Kidney glomerular epithelial cell (primary cell): ENCODE data around the gene IL31.
"Not testable (repeated sequence)": the region's sequence is repeated elsewhere in the genome, so short reads cannot be mapped to it uniquely, and the experiment has no call there.

ENCODE experiments used
- DNase-seq: peaks from one replicate; lab custom pipeline; 2025; lab: John Stamatoyannopoulos, UW

The IL31 gene

DNA sequence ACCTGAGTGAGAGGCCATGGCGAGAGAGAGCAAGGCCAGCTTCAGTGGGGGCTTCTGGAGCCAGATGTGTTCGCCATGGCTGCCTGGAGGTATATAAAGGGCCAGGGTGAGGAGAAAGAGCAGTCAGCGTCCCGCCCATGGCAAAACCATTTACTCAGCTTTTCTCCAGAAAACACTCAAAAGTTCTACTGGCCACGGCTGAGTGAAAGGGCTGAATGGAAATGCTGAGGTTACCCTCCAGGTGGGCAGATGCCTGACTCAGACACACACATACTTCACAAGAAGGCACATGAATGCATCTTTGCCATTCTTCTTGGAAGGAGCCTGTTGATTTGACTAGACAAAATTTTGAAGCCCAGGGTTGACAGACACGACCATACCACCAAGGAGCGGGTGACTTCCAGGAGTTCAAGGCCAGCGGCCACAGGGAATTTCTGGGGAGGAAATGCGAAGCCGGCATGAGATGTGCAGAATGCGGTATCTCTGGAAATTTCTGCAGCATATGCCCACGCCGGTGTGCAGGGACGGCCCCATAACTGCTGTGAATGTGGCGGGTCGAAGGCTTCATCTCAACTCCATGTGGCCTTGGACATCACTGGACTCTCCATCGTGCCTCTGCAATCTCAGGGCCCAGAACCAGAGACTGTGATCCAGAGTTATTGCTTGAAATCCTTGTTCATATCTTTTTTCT is at the start of gene IL31:
Gene IL31 (minus strand): TSS at position 67 of the 691 bp plus-strand sequence. CDS start 49 bp downstream, at position 18.
- DNase-seq, result no peak

DNA sequence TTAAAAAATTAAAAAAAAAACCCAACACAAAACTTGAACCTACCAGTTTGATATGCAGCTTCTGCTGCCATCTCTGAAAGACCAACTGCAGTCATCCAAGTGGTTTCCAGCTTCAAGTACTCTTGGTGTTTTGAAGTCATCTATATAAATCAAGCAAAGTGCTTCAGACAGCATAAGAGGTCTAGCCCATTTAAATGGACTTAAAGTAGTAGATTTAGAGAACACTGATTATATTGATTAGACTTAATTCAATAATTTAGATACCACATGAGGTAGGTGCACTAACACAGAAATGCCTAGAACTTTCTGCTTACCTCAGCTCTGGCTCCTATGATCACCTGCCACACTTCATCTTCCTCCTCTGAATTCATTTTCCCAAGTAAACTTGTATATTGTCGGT is 42.4 kb upstream of the IL31 start:
- no peak for DNase-seq

DNA sequence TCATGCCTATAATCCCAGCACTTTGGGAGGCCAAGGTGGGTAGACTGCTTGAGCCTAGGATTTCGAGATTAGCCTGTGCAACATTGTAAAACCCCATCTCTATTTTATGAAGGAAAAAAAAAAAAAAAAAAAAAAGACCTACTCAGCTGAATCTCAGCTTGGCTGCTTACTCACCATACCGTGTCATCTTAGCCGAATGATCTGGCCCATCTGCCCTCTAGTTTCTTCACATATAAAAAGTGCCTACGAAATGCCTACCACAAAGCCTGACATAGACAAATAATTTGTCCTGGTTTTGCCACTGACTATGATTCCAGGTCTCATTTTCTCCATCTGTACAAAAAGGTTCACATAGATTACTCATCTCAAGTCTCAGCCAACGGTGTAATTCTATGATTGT is 41.8 kb upstream of the IL31 start:
- no peak for DNase-seq

DNA sequence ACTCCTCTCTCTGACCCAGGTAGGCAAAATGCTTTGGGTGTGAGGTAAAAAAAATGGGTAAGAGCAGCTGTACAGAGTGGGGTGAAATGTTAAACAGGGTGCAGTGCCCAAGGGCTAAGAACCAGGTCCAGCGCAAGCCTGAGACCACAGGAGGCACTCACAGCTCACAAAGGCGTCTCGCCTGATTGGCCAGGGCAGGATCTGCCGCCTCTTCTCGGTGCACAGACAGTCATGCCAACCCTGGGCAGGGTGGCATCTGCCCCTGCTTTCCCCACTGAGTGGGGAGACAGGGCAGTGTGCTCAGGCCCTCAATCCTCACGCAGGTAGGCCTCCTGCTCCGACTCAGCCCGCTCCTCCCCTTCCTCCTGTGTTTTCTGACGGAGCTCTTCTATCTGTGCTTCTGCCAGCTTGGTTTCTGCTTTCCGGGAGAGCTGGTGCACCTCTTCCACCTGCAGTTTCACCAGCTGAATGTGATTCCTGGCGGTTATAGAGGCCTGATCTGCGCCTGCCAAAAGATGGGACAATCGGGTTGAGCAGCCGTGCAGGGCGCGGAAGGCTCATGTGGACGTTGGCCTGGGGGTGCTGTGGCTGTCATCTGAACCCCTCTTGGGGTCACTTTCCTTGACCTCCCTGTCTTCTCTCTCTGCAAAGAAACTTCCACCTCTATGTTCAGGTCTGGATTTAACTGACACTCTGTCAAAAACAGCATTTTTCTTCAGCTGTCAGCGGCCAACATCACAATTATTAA is 34.2 kb upstream of the IL31 start:
- DNase-seq, result no peak

DNA sequence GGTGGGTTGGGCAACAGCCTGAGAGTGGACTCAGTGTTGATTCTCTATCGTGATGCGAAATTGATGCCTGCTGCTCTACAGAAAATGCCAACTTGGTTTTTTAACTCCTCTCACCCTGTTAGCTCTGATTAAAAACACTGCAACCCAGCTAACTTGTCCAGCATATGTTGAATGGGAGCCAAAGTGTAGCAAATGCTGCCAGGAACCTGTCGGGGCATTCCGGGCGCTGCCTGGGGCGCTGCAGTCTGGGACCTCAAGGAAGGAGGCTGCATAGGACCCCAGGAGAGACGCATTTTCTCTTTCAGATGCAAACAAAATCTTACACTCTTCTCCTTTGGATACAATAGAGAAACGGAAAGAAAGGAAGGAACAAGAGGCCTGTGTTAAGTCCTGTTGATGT is 33.4 kb upstream of the IL31 start:
- no peak for DNase-seq

DNA sequence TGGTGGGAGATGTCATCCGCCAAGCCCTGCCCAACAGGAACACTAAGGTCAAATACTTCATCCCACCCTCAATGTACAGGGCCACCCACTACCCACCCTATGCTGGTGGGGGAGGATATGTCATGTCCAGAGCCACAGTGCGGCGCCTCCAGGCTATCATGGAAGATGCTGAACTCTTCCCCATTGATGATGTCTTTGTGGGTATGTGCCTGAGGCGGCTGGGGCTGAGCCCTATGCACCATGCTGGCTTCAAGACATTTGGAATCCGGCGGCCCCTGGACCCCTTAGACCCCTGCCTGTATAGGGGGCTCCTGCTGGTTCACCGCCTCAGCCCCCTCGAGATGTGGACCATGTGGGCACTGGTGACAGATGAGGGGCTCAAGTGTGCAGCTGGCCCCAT is 33.0 kb upstream of the IL31 start:
- no peak for DNase-seq

DNA sequence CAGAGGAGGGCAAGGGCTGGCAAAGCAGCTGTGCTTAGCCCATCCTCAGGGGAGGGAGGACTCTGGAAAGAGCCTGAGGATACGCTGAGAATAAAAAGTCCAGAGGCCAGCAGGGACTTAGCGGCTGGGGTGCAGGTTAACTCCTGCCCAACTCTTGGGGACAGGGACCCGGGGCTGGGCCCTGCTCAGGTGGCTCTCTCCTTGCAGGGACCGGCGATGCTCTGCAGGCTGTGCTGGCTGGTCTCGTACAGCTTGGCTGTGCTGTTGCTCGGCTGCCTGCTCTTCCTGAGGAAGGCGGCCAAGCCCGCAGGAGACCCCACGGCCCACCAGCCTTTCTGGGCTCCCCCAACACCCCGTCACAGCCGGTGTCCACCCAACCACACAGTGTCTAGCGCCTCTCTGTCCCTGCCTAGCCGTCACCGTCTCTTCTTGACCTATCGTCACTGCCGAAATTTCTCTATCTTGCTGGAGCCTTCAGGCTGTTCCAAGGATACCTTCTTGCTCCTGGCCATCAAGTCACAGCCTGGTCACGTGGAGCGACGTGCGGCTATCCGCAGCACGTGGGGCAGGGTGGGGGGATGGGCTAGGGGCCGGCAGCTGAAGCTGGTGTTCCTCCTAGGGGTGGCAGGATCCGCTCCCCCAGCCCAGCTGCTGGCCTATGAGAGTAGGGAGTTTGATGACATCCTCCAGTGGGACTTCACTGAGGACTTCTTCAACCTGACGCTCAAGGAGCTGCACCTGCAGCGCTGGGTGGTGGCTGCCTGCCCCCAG is 32.3 kb upstream of the IL31 start:
- DNase-seq, result no peak

DNA sequence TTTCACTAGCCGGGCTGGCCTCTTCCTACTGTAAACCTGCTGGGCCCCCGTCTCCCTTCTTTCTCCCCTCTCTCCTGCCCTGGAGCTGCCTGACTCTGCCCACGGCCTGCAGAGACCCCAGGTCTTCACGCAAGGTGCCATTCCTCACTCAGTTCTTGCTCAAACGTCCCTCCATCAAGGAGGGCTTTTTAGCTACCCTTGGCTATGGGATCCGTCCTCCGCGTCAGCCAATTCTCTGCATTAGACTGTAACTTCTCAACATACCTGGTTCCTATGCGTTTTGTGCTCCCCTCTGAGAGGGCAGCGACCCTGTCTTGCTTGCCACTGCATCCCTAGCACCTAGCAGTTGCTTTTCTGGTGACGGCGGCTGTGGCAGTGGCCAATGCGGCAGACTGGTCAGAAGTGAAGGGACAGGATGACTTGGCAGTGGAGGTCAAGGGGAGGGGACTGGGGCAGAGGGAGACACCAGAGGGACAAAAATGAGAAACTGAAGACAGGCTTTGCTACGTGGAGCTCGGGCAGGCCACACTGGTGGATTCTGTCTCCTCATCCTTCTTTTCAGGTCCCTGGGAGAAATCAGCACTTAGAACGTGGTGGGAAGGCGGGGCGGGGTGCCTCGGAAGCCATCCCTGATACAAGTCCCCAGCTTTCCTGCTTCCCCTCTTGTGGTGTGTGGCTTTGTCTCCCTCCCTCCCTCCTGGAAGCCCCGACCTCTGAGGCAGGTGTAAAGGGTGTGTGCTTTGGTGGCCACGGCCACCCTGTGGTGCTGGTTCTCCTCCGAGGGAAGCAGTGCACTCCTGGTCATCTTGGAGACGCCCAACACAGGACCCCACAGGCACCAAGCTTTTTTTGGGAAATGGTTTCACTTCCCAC is 31.3 kb upstream of the IL31 start:
- DNase-seq, result no peak

DNA sequence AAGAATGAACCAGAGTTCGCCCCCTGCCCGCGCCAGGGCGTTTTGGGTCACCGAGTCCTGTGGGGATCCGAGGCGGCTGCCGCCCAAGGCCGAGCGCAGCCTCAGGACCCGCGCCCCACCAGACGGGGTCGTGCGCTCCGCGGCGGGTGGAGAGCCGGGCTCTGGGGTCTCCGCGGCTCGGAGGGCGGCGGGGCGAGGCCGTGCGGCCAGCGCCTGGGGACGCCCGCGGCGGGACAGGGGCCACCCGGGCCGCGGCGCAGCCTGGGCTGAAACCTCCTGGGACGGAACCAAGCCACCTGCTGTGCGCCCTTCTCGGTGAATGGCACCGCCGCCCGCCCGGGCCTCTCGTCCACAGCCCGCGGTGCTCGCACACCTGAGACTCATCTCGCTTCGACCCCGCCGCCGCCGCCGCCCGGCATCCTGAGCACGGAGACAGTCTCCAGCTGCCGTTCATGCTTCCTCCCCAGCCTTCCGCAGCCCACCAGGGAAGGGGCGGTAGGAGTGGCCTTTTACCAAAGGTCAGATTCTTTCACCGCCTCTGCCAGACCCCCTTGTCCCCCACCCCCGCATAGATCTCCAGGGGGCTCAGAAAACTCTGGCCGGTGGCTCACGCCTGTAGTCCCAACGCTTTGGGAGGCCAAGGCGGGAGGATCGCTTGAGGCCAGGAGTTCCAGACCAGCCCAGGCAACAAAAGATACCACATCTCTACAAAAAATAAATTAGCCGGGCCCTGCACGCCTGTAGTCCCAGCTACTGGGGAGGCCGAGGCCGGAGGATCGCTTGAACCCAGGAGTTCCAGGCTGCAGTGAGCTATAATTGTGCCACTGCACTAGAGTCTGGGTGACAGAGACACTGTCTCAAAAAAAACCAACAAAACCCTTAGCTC is 30.4 kb upstream of the IL31 start:
- DNase-seq, result no peak

DNA sequence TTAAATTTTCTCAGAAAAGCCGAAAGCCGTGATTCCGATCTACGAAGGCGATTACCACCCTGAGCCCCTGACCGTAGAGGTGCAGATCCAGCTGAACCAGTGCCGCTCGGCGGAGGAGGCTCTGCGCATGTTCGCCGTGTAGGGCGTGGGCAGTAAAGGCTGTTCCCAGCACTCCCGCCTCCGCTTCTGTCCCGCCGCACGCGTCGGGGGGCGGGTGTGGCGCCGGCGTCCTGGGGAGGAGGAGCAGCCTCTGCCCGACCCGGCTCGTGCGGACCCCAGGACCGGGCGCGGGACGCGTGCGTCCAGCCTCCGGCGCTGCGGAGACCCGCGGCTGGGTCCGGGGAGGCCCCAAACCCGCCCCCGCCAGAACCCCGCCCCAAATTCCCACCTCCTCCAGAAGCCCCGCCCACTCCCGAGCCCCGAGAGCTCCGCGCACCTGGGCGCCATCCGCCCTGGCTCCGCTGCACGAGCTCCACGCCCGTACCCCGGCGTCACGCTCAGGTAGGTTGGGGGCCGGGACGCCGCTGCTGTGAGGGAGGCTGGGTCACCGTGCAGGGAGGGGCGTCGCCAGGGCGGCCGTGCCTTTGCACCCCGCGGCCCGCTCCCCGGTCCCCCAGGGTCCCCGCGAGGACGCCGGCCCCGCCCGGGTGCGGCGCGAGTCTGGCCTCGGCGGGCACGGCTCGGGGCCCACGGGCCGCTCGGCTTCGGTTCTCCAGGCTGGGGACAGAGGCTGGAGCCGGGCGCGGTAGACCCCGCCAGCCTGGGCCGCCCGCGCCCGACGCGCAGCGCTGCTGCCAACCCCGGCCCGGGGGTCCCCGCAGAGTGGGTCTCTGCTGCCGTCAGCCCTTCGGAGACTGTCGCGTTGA is 29.5 kb upstream of the IL31 start, which contains the start of gene B3GNT4:
Gene B3GNT4 (plus strand): TSS at position 409 of the 866 bp plus-strand sequence. CDS start 910 bp downstream, outside the sequence.
- DNase-seq, result no peak

DNA sequence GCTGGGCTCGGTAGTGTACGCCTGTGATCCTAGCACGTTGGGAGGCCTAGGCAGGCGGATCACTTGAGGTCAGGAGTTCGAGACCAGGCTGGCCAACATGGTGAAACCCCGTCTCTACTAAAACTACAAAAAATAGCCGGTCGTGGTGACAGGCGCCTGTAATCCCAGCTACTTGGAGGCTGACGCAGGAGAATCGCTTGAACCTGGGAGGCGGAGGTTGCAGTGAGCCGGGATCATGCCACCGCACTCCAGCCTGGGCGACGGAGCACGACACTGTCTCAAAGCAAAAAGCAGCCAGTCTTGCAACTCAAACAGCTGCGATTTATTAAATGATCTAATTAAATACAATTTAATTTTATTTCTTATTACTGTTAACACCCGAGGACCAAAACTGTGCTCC is 28.8 kb upstream of the IL31 start:
- not testable (repeated sequence) for DNase-seq

DNA sequence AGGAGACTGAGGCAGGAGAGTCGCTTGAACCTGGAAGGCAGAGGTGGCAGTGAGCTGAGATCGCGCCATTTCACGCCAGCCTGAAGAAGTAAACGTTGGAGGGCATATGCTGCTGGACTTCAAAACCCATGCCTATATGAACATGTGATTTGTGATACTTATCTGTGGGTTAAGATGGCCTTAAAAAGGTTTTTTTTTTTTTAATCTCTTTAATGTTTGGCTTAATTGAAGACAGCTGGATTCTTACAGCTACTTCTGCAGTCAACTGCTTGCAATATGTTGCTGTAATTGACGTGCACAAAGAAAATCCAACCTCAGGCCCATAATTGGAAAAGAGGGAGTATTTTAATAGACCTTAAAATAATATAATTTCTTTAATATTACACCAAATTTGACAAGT is 28.0 kb upstream of the IL31 start:
- DNase-seq, result no peak

DNA sequence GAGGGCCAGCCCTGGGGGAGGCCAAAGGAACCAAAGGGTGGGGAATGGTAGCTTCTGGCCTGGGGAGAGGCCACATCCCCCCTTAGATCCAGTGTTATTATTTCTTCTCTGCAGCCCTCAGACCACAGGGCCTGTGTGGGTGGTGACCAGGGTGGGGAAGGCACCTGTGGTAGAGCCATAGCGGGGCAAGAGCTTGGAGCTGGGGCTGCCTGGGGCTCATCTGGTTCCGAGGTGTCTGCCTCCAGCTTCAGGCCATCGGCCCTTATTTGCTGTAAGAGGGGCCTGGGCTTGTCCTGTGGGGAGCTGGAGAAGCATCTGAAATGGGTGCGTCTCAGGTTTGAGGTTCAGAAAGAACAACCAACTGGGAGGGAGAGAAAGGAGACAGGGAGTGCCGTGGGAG is 27.4 kb upstream of the IL31 start:
- DNase-seq, result no peak

DNA sequence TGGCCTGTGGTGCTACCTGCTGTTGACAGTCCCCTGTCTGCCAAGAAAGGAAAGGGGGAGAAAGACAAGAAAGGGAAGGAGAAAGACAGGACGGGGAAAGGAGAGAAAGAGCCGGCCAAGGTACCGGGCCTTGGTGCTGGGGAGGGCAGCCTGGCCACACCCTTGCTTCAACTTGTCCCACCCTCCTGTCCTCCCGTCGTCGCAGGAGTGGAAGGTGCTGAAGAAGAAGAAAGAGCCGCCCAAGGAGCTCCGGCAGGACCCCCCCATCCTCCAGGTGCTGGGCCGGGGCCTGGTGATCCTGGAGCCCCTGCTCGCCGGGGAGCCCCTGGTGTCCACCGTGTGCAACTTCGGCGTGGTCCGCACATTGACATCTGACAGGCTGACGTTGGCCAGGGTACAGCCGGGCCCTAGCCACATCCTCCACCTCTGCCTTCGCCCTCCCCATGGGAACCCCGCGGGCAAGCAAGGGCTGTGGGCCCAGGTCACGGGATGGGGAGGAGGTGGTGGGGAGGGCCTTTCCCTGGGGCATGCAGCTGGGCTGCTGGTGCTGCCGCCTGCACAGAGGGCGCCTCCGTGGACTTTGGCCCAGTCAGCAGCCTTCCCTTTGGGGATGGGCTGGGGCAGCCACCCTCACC is 26.6 kb upstream of the IL31 start:
- DNase-seq, result no peak

DNA sequence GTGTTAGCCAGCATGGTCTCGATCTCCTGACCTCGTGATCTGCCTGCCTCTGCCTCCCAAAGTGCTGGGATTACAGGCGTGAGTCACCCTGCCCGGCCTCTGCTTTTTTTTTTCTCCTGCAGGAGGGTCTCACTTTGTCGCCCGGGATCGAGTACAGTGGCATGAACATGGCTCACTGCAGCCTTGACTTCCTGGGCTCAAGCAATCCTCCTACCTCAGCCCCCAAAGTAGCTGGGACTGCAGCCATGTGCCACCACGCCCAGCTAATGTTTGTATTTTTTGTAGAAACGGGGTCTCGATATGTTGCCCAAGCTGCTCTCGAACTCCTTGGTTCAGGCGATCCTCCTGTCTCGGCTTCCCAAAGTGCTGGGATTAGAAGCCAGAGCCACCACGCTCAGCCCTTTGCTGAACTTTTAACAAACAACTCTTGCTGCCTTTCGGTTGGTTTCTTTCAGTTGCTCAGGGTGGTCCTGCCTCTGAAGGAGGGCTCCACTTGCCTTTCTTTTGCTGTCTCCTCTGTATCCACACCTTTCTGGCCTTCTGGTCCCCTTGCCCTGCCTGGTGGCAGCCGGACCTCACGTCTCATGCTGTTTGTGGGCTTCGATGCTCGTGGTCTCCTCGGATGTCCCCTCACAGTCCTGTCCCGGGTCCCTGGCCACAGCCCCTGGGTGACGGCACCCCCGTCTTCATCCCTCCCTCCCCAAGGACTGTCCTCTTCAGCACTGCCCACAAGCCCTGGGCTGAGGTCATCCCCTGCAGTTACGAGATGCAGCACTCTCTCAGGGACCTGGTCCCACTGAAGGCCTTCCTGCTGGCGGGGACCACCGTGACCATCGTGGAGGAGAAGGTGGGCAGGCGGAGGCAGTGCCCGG is 25.7 kb upstream of the IL31 start:
- DNase-seq, result no peak

DNA sequence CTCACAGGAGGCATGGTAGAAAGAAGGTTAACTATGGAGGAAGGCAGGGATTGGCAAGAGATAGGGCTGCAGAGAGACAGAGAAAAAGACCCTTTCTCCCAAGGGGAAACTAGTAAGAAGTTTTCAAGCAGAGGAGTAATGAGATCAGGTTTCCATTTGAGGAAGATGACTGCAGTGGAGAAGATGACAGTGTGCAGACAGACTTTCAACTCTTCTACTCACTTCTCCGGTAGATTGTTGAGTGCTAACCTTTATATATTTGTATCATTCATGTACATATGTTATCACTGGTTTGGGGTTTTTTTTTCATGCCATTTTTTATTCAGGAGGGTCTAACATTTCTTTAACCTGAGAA is 23.6 kb upstream of the IL31 start:
- no peak for DNase-seq

DNA sequence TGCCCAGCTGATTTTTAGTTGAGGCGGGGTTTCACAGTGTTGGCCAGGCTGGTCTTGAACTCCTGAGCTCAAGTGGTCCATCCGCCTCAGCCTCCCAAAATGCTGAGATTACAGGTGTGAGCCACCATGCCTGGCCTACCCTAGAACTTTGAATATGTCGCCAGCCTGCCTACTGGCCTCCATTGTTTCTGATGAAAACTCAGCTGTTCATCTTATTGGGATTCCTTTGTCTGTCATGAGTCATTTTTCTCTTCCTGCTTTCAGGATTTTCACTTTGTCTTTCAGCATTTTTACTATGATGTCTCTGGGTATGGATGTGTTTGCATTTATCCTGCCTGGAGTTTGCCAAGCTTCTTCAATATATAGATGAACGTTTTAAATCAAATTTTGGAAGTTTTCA is 21.4 kb upstream of the IL31 start:
- no peak for DNase-seq

DNA sequence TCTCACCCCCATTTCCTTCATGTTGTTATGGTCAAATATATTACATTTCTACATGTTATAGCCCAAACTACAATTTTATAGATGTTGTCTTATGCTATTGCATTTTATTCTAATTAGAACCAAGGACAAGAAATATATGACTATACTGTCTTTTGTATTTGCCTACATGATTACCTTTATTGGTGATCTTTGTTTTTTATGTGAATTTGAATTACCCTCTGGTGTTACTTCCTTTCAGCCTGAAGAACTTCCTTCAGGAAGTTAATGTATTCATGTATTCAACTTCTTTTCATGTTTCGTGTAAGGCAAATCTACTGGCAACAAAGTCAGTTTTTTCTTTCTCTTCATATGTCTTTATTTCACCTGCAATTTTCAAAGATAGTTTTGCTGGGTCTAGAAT is 20.8 kb upstream of the IL31 start:
- DNase-seq, result no peak
